Loucy (cell line): ENCODE results near the gene CSPG5.
A peak's percentile ranks its signal among the peaks of the same experiment; 100 is the strongest.

Experiments used
- H2AFZ ChIP-seq: fragments of 200-600 bp; sonication (generic); 2 replicates; pipeline ENCODE4 v1.6.0; 2016; ENCODE audit warnings: antibody characterized with exemption, mild to moderate bottlenecking, low read length, moderate library complexity
- H3F3A ChIP-seq: fragments of 200-600 bp; 2 replicates; pipeline ENCODE4 v1.6.0; 2016; ENCODE audit warnings: antibody characterized with exemption, low read depth, mild to moderate bottlenecking
- H3K27me3 ChIP-seq: fragments of 200-600 bp; sonication (generic); 2 replicates; pipeline ENCODE4 v1.6.1; 2014; ENCODE audit warnings: low read length, mild to moderate bottlenecking; ENCODE audit not compliant: insufficient read depth, poor library complexity, severe bottlenecking
- H3K36me3 ChIP-seq: fragments of 200-600 bp; sonication (generic); 2 replicates; pipeline ENCODE4 v1.6.1; 2016; ENCODE audit warnings: low read length; ENCODE audit not compliant: insufficient read depth
- H3K4me1 ChIP-seq: fragments of 200-600 bp; sonication (generic); 2 replicates; pipeline ENCODE4 v1.5.1; 2014; ENCODE audit warnings: low read length, mild to moderate bottlenecking; ENCODE audit not compliant: insufficient read depth, poor library complexity, severe bottlenecking
- H3K4me2 ChIP-seq: fragments of 200-600 bp; sonication (generic); 2 replicates; pipeline ENCODE4 v1.6.0; 2014; ENCODE audit warnings: antibody characterized with exemption, low read length, low read depth, mild to moderate bottlenecking; ENCODE audit not compliant: poor library complexity, severe bottlenecking
- H3K4me3 ChIP-seq: fragments of 200-600 bp; sonication (generic); 2 replicates; pipeline ENCODE4 v1.5.1; 2014; ENCODE audit warnings: low read length, mild to moderate bottlenecking, mixed read lengths; ENCODE audit not compliant: poor library complexity, severe bottlenecking
- H3K79me2 ChIP-seq: fragments of 200-600 bp; sonication (generic); 2 replicates; pipeline ENCODE4 v1.6.1; 2014; ENCODE audit warnings: low read length; ENCODE audit not compliant: insufficient read depth
- H3K9ac ChIP-seq: fragments of 200-600 bp; sonication (generic); 2 replicates; pipeline ENCODE4 v1.6.0; 2014; ENCODE audit warnings: mild to moderate bottlenecking, low read depth, low read length, moderate library complexity; ENCODE audit not compliant: poor library complexity, severe bottlenecking
- H3K9me2 ChIP-seq: fragments of 200-600 bp; sonication (generic); replicated peaks from 2 replicates; pipeline ENCODE4 v1.6.1; 2016; ENCODE audit warnings: low read depth, low read length, mixed read lengths
- H3K9me3 ChIP-seq: fragments of 200-600 bp; sonication (generic); 2 replicates; pipeline ENCODE4 v1.6.1; 2014; ENCODE audit warnings: mild to moderate bottlenecking, antibody characterized with exemption, low read length, low read depth; ENCODE audit not compliant: insufficient read depth
- H4K20me1 ChIP-seq: fragments of 200-600 bp; sonication (generic); 2 replicates; pipeline ENCODE4 v1.6.0; 2014; ENCODE audit warnings: antibody characterized with exemption, low read length, mild to moderate bottlenecking; ENCODE audit not compliant: insufficient read depth, poor library complexity, severe bottlenecking
- EZH2phosphoT487 ChIP-seq: fragments of 200-600 bp; IDR thresholded peaks from 2 replicates; pipeline ENCODE4 v1.6.1; 2018; ENCODE audit warnings: antibody characterized with exemption, mild to moderate bottlenecking, moderate library complexity, borderline replicate concordance
- TF ChIP-seq, protein P1 (sequence below): fragments of 200-600 bp; sonication (generic); conservative IDR thresholded peaks from 2 replicates; pipeline ENCODE4 v1.5.1; 2014; ENCODE audit warnings: mild to moderate bottlenecking, antibody characterized with exemption, low read length

The CSPG5 gene

GRCh38 chr3:47541583-47542108 is 37.0 kb downstream of the CSPG5 start:
- no peaks in the 10 kb centered on the region for H3K36me3 ChIP-seq
- no peaks in the 10 kb centered on the region for H3K9me2 ChIP-seq
- H3K4me3 ChIP-seq, result no peak overlapping the region
- H3K79me2 ChIP-seq, result no peaks in the 10 kb centered on the region
- no peak overlapping the region for H3K9ac ChIP-seq
- no peaks in the 10 kb centered on the region for H3K4me1 ChIP-seq
- no peaks in the 10 kb centered on the region for H3F3A ChIP-seq
- H3K4me2 ChIP-seq, result no peak overlapping the region
- no peaks in the 10 kb centered on the region for H3K9me3 ChIP-seq
- no peaks in the 10 kb centered on the region for H4K20me1 ChIP-seq
- no peaks in the 10 kb centered on the region for H3K27me3 ChIP-seq
- TF ChIP-seq, protein P1, sequence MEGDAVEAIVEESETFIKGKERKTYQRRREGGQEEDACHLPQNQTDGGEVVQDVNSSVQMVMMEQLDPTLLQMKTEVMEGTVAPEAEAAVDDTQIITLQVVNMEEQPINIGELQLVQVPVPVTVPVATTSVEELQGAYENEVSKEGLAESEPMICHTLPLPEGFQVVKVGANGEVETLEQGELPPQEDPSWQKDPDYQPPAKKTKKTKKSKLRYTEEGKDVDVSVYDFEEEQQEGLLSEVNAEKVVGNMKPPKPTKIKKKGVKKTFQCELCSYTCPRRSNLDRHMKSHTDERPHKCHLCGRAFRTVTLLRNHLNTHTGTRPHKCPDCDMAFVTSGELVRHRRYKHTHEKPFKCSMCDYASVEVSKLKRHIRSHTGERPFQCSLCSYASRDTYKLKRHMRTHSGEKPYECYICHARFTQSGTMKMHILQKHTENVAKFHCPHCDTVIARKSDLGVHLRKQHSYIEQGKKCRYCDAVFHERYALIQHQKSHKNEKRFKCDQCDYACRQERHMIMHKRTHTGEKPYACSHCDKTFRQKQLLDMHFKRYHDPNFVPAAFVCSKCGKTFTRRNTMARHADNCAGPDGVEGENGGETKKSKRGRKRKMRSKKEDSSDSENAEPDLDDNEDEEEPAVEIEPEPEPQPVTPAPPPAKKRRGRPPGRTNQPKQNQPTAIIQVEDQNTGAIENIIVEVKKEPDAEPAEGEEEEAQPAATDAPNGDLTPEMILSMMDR, result no peak
- TF ChIP-seq EZH2phosphoT487, result no peak
- 0 out of 2 replicates have a peak overlapping the region, but pooled peaks have one; percentile 18 for H2AFZ ChIP-seq

DNA sequence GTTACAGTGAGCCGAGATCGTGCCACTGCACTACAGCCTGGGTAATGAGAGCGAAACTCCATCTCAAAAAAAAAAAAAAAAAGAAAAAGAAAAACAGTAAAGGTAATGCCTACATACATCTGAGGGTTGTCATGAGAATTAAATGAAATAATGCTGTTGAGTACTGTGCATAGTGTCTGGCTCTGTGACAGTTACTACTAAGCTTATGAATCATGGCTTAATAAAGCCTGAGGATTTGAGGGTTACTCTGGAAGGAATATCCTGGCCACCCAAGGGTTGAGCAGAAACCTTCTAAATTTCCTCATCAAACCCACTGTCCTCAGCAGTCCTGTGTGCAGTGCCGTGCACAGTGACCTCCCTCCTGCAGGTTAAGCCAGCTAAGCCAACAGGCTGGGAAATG is 38.4 kb downstream of the CSPG5 start:
- Histone ChIP-seq H3K27me3 (no peaks in the 10 kb centered on the region), H2AFZ (no peak overlapping the region), H3K79me2 (no peaks in the 10 kb centered on the region), H3K9me2 (no peaks in the 10 kb centered on the region), H3K4me3 (no peak overlapping the region), H3K9ac (no peak overlapping the region), H3K4me2 (no peak overlapping the region), H4K20me1 (no peaks in the 10 kb centered on the region), H3K9me3 (no peaks in the 10 kb centered on the region), H3K4me1 (no peaks in the 10 kb centered on the region), H3K36me3 (no peaks in the 10 kb centered on the region), H3F3A (no peaks in the 10 kb centered on the region)
- no peak for TF ChIP-seq EZH2phosphoT487
- TF ChIP-seq, protein P1, result no peak

- H3K9ac ChIP-seq, result no peak overlapping the region
- H3K9me3 ChIP-seq, result no peaks in the 10 kb centered on the region
- no peaks in the 10 kb centered on the region for H3F3A ChIP-seq
- no peak overlapping the region for H3K4me2 ChIP-seq
- no peak overlapping the region for H3K4me3 ChIP-seq
- TF ChIP-seq, protein P1, result no peak
- TF ChIP-seq EZH2phosphoT487, result no peak
- no peak overlapping the region for H2AFZ ChIP-seq
- no peaks in the 10 kb centered on the region for H4K20me1 ChIP-seq
- H3K4me1 ChIP-seq, result no peaks in the 10 kb centered on the region
- no peaks in the 10 kb centered on the region for H3K79me2 ChIP-seq
- no peaks in the 10 kb centered on the region for H3K36me3 ChIP-seq
- no peaks in the 10 kb centered on the region for H3K9me2 ChIP-seq
- no peaks in the 10 kb centered on the region for H3K27me3 ChIP-seq
Observed at GRCh38 chr3:47536967-47537366, 41.7 kb downstream of the CSPG5 start.
